Measurements from ENCODE around the gene SNED1. TPM values are rescaled to one million over a fixed set of nuclear protein-coding genes. Genes with fewer than 3 reads are reported as not detected.

SNED1 gene
- total RNA-seq, 1 donor from 2014 or later, result 0.11 TPM

DNA sequence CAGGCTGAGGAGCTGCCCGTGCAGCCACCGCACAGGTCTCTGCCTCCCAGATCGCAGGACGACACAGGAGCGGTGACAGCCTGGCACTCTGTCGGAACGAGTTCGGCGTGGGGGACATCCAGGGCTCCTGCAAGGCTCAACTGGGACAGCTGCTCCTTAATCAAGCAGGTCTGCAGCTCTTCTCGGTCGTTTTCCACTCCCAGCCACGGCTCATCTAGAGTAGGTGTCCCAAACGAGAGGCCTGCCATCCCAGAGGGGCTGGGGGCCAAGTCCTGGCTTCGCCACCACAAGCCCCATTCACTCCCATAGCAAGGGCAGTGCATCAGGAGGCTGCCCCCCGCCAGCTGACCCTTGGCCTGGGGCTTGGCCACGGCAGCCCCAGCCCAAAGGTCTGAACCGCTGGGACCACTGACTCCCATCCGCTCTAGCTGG is 128.4 kb downstream of the SNED1 start:
- Mint-ChIP-seq H3K4me1 (no peaks in the 10 kb centered on the region), H3K27ac (no peak overlapping the region), H3K36me3 (peaks cover 2% of the 10 kb centered on the region), H3K27me3 (ENCODE audit: insufficient read depth, low read depth) (no peaks in the 10 kb centered on the region), H3K9me3 (no peaks in the 10 kb centered on the region), H3K4me3 (no peak overlapping the region)
- Histone ChIP-seq H3K4me3 (no peak overlapping the region), H2AFZ (replicated peaks) (no peak overlapping the region), H3K79me2 (ENCODE audit: low read depth) (no peaks in the 10 kb centered on the region), H3K9me3 (ENCODE audit: low read depth) (no peaks in the 10 kb centered on the region), H3F3A (ENCODE audit: low read depth) (no peaks in the 10 kb centered on the region), H3K4me1 (no peaks in the 10 kb centered on the region), H4K20me1 (ENCODE audit: low read depth) (no peaks in the 10 kb centered on the region), H3K27ac (no peak overlapping the region), H3K27me3 (no peaks in the 10 kb centered on the region), H3K9ac (no peak overlapping the region), H3K4me2 (no peak overlapping the region), H3K36me3 (no peaks in the 10 kb centered on the region)
- TF ChIP-seq EZH2phosphoT487 (IDR thresholded peaks at IDR 0.05) (no peak), CTCF (IDR thresholded peaks at IDR 0.05) (no peak)
- DNase-seq (ENCODE audit: low spot score), result no peak

GRCh38 chr2:241128266-241128665 is 129.8 kb downstream of the SNED1 start:
- H3K27ac Mint-ChIP-seq, result no peak overlapping the region
- Histone ChIP-seq H3K79me2 (ENCODE audit: low read depth) (no peaks in the 10 kb centered on the region), H3K36me3 (no peaks in the 10 kb centered on the region)

GRCh38 chr2:241129086-241129871 is 130.9 kb downstream of the SNED1 start:
- H3K27me3 Mint-ChIP-seq (ENCODE audit: insufficient read depth, low read depth), result no peaks in the 10 kb centered on the region
- H3K27ac Mint-ChIP-seq, result no peak overlapping the region
- peaks cover 7% of the 10 kb centered on the region for H3K36me3 Mint-ChIP-seq
- H3K27ac ChIP-seq, result no peak overlapping the region
- H3K36me3 ChIP-seq, result no peaks in the 10 kb centered on the region
- DNase-seq (ENCODE audit: low spot score), result no peak
- H3K4me1 Mint-ChIP-seq, result no peaks in the 10 kb centered on the region
- no peaks in the 10 kb centered on the region for H3F3A ChIP-seq (ENCODE audit: low read depth)
- no peak overlapping the region for H3K9ac ChIP-seq
- no peaks in the 10 kb centered on the region for H3K79me2 ChIP-seq (ENCODE audit: low read depth)
- no peaks in the 10 kb centered on the region for H4K20me1 ChIP-seq (ENCODE audit: low read depth)
- H3K4me1 ChIP-seq, result no peaks in the 10 kb centered on the region
- no peaks in the 10 kb centered on the region for H3K27me3 ChIP-seq
- no peaks in the 10 kb centered on the region for H3K9me3 Mint-ChIP-seq
- no peak overlapping the region for H3K4me3 ChIP-seq
- no peak for TF ChIP-seq EZH2 (IDR thresholded peaks at IDR 0.05)
- no peak overlapping the region for H2AFZ ChIP-seq (replicated peaks)
- no peak overlapping the region for H3K4me3 Mint-ChIP-seq
- no peaks in the 10 kb centered on the region for H3K9me3 ChIP-seq (ENCODE audit: low read depth)
- H3K4me2 ChIP-seq, result no peak overlapping the region

More at GRCh38 chr2:241128266-241128665, 129.8 kb downstream of the SNED1 start:
- H3K4me1 Mint-ChIP-seq, result no peaks in the 10 kb centered on the region
- no peaks in the 10 kb centered on the region for H3K9me3 ChIP-seq (ENCODE audit: low read depth)
- no peak for TF ChIP-seq EZH2phosphoT487 (IDR thresholded peaks at IDR 0.05)
- no peak for TF ChIP-seq EZH2 (IDR thresholded peaks at IDR 0.05)
- no peak for TF ChIP-seq CTCF (IDR thresholded peaks at IDR 0.05)
- H3K4me3 ChIP-seq, result no peak overlapping the region
- no peak overlapping the region for H3K9ac ChIP-seq
- DNase-seq (ENCODE audit: low spot score), result no peak
- no peak overlapping the region for H3K27ac ChIP-seq
- no peak overlapping the region for H2AFZ ChIP-seq (replicated peaks)
- H3K4me3 Mint-ChIP-seq, result no peak overlapping the region
- no peaks in the 10 kb centered on the region for H3K27me3 ChIP-seq
- no peaks in the 10 kb centered on the region for H3K9me3 Mint-ChIP-seq
- no peaks in the 10 kb centered on the region for H3F3A ChIP-seq (ENCODE audit: low read depth)
- H4K20me1 ChIP-seq (ENCODE audit: low read depth), result no peaks in the 10 kb centered on the region
- H3K27me3 Mint-ChIP-seq (ENCODE audit: insufficient read depth, low read depth), result no peaks in the 10 kb centered on the region
- no peak overlapping the region for H3K4me2 ChIP-seq
- H3K36me3 Mint-ChIP-seq, result peaks cover 7% of the 10 kb centered on the region
- H3K4me1 ChIP-seq, result no peaks in the 10 kb centered on the region

DNA sequence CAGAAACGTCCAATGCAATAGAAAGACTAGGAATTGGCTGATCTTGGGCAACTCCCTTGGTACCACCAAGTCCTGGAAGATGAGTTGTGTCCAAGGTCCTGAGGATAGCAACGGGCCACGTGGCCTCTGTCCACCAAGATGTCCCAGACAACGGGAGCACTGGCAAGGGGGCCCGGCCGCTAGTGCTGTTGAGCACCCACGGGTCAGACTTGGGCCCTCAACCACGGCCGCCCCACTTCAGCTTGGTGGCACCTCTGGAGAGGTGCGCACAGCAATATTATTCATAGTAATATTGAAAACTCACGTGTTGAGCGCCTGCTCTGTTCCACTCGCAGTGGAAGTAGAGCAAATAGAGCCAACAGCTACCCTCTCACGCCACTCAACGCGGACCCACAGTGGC is 131.9 kb downstream of the SNED1 start:
- no peaks in the 10 kb centered on the region for H3K9me3 Mint-ChIP-seq
- H3K4me1 Mint-ChIP-seq, result no peaks in the 10 kb centered on the region

More for the DNA sequence above, 131.9 kb downstream of the SNED1 start:
- Histone ChIP-seq H3F3A (ENCODE audit: low read depth) (no peaks in the 10 kb centered on the region), H4K20me1 (ENCODE audit: low read depth) (no peaks in the 10 kb centered on the region), H2AFZ (replicated peaks) (no peak overlapping the region), H3K4me2 (no peak overlapping the region), H3K79me2 (ENCODE audit: low read depth) (no peaks in the 10 kb centered on the region), H3K4me3 (no peak overlapping the region), H3K9me3 (ENCODE audit: low read depth) (no peaks in the 10 kb centered on the region), H3K27ac (no peak overlapping the region), H3K4me1 (no peaks in the 10 kb centered on the region), H3K36me3 (no peaks in the 10 kb centered on the region), H3K9ac (no peak overlapping the region), H3K27me3 (no peaks in the 10 kb centered on the region)
- no peak overlapping the region for H3K4me3 Mint-ChIP-seq
- DNase-seq (ENCODE audit: low spot score), result no peak
- no peak for TF ChIP-seq CTCF (IDR thresholded peaks at IDR 0.05)
- no peak for TF ChIP-seq EZH2phosphoT487 (IDR thresholded peaks at IDR 0.05)
- no peak for TF ChIP-seq EZH2 (IDR thresholded peaks at IDR 0.05)
- no peak overlapping the region for H3K27ac Mint-ChIP-seq
- H3K36me3 Mint-ChIP-seq, result peaks cover 7% of the 10 kb centered on the region
- H3K27me3 Mint-ChIP-seq (ENCODE audit: insufficient read depth, low read depth), result no peaks in the 10 kb centered on the region
